Panc1 (cell line): ENCODE measurements around the gene PBX1. TPM values are rescaled to one million over a fixed set of nuclear protein-coding genes. Genes with fewer than 3 reads are reported as not detected.

Experiments used
- ATAC-seq: fragments of 200-7000 bp; cut with Tn5 transposase; 2 replicates; pipeline ENCODE4 v1.9.1; 2020; ENCODE audit warnings: mild to moderate bottlenecking, moderate library complexity
- BruUV-seq: library from RNA; stranded (reverse); fragments of 400-500 nt; replicated peaks from 2 replicates; lab custom pipeline; 2021; lab: Mats Ljungman, UMichigan
- CTCF ChIA-PET: fragments of 300-600 bp; sonication (Branson Sonifier 250); formaldehyde crosslinking; loops from one replicate; lab custom pipeline; 2022; ENCODE audit warnings: antibody characterized with exemption; lab: Charles Lee
- POLR2A ChIA-PET: fragments of 300-600 bp; sonication (Branson Sonifier 250); formaldehyde crosslinking; loops from one replicate; lab custom pipeline; 2022; ENCODE audit warnings: antibody characterized with exemption; lab: Charles Lee
- DNase-seq: peaks from one replicate; pipeline ENCODE4 v3.0.0-alpha.2; 2010; ENCODE audit warnings: low read depth, low spot score
- H3K27ac ChIP-seq: 2 replicates; pipeline ENCODE4 v1.5.1; 2011; ENCODE audit warnings: mild to moderate bottlenecking, low read length, inconsistent platforms
- H3K27me3 ChIP-seq: fragments of 200-500 bp; sonication (Bioruptor generic); 2 replicates; pipeline ENCODE4 v1.6.0; 2014; ENCODE audit warnings: low read length, inconsistent platforms; ENCODE audit not compliant: control insufficient read depth, insufficient read depth
- H3K36me3 ChIP-seq: fragments of 200-500 bp; sonication (Bioruptor generic); 2 replicates; pipeline ENCODE4 v1.5.1; 2014; ENCODE audit warnings: inconsistent platforms, mild to moderate bottlenecking, low read length, moderate library complexity; ENCODE audit not compliant: control insufficient read depth, insufficient read depth
- H3K4me1 ChIP-seq: 2 replicates; pipeline ENCODE4 v1.5.1; 2011; ENCODE audit warnings: inconsistent platforms, mild to moderate bottlenecking, low read length, moderate library complexity; ENCODE audit not compliant: control insufficient read depth, insufficient read depth
- H3K4me3 ChIP-seq, 2 experiments: 2 replicates each; pipeline ENCODE4 v1.5.1; 2011 to 2012; ENCODE audit warnings: low read depth in 2 of 2, low read length in 2 of 2, mild to moderate bottlenecking in 2 of 2, inconsistent platforms in 1 of 2, moderate library complexity in 1 of 2
- H3K9me3 ChIP-seq: fragments of 200-500 bp; sonication (Bioruptor generic); 2 replicates; pipeline ENCODE4 v1.5.1; 2014; ENCODE audit warnings: low read depth, mild to moderate bottlenecking, inconsistent platforms, low read length, moderate library complexity; ENCODE audit not compliant: control insufficient read depth, insufficient read depth
- CTCF ChIP-seq: fragments of 450-650 bp; IDR thresholded peaks from 2 replicates; pipeline ENCODE4 v1.5.1; 2017; ENCODE audit warnings: mild to moderate bottlenecking
- POLR2AphosphoS5 ChIP-seq: IDR thresholded peaks from 2 replicates; pipeline ENCODE4 v1.6.1; 2012; ENCODE audit warnings: mild to moderate bottlenecking, low read depth, low read length, moderate library complexity
- SIN3A ChIP-seq: IDR thresholded peaks from 2 replicates; pipeline ENCODE4 v1.6.1; 2012; ENCODE audit warnings: low read depth, mild to moderate bottlenecking, low read length, moderate library complexity, borderline replicate concordance; ENCODE audit not compliant: insufficient read depth
- TCF7L2 ChIP-seq: IDR thresholded peaks from 2 replicates; pipeline ENCODE4 v1.6.1; 2011; ENCODE audit warnings: mild to moderate bottlenecking, low read depth, low read length, inconsistent platforms
- in situ Hi-C: cut with HindIII; loops from 2 replicates; pipeline ENCODE4 v1.10.0; 2016; ENCODE audit warnings: low sequenced_read_pairs, low pct_unique_long_range_greater_than_20kb
- intact Hi-C: fragments of 100-400 bp; cut with micrococcal nuclease; formaldehyde crosslinking; loops from one replicate; pipeline ENCODE4 v1.10.0; 2022; ENCODE audit not compliant: unreplicated experiment
- total RNA-seq: library from RNA; stranded (reverse); gene quantifications from one replicate; pipeline ENCODE4 v1.2.1, GENCODE V29; 2021; ENCODE audit not compliant: unreplicated experiment
- TF ChIP-seq, protein P1 (sequence below), 2 experiments: IDR thresholded peaks; 2 replicates each; pipeline ENCODE4 v1.6.1; 2011 to 2012; ENCODE audit warnings: low read depth in 2 of 2, control low read depth in 1 of 2, low read length in 1 of 2, mild to moderate bottlenecking in 1 of 2, moderate library complexity in 1 of 2; ENCODE audit not compliant: insufficient read depth in 1 of 2

The PBX1 gene
- total RNA-seq, 1 experiment from 2014 or later: 2.0 TPM

GRCh38 chr1:164694505-164694904, 135.5 kb downstream of the PBX1 start:
- in situ Hi-C loops: no loop called here

DNA sequence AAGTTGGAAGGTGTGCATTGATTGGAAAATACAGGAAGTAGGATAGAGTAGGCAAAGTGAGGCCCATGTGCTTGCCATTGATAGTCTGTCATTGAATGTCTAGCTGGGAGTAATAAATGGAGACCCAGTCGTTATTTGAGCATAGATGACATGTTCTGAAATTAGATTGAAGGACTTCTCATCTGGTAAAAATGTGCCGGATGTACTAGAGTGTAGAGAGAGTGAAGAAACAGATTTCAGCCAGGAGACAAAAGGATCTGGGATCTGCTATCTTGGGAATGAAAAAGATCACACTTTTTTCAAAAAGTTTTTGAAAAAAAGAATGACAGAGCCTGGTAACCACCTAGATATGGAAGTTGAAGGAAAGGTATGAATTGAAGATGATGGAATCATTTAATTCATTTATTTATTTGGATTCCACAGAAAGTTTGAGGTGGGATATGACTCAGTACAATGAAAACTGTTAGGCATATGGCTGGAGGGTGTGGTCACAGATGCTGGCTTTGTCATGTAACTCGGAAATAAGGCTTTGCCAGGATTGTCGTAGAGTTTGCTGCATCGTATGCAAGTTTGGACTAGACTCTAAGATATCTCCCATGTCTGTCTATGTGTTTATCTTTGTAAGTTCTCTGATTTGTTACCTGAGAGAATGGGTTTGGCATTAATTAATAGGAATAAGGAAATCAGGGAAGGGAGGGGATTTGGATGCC, 137.1 kb downstream of the PBX1 start:
- Histone ChIP-seq H3K4me1 (no peaks in the 10 kb centered on the region), H3K4me3 (no peak overlapping the region), H3K27ac (no peak overlapping the region), H3K36me3 (no peaks in the 10 kb centered on the region), H3K27me3 (no peaks in the 10 kb centered on the region), H3K9me3 (no peaks in the 10 kb centered on the region)
- TF ChIP-seq TCF7L2 (no peak), POLR2AphosphoS5 (no peak), SIN3A (no peak), CTCF (no peak)
- TF ChIP-seq, protein P1, sequence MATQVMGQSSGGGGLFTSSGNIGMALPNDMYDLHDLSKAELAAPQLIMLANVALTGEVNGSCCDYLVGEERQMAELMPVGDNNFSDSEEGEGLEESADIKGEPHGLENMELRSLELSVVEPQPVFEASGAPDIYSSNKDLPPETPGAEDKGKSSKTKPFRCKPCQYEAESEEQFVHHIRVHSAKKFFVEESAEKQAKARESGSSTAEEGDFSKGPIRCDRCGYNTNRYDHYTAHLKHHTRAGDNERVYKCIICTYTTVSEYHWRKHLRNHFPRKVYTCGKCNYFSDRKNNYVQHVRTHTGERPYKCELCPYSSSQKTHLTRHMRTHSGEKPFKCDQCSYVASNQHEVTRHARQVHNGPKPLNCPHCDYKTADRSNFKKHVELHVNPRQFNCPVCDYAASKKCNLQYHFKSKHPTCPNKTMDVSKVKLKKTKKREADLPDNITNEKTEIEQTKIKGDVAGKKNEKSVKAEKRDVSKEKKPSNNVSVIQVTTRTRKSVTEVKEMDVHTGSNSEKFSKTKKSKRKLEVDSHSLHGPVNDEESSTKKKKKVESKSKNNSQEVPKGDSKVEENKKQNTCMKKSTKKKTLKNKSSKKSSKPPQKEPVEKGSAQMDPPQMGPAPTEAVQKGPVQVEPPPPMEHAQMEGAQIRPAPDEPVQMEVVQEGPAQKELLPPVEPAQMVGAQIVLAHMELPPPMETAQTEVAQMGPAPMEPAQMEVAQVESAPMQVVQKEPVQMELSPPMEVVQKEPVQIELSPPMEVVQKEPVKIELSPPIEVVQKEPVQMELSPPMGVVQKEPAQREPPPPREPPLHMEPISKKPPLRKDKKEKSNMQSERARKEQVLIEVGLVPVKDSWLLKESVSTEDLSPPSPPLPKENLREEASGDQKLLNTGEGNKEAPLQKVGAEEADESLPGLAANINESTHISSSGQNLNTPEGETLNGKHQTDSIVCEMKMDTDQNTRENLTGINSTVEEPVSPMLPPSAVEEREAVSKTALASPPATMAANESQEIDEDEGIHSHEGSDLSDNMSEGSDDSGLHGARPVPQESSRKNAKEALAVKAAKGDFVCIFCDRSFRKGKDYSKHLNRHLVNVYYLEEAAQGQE (IDR thresholded peaks at IDR 0.05; ENCODE audit: insufficient read depth in 1 of 2, low read depth in 2 of 2, low read length in 1 of 2): no peak
- ChIA-PET CTCF (no interaction called here), POLR2A (no interaction called here)
- BruUV-seq: no TSS peak
- DNase-seq (no peak), ATAC-seq (no peak)
- intact Hi-C loops (no loop called here), in situ Hi-C loops (no loop called here)

More at GRCh38 chr1:164694505-164694904, 135.5 kb downstream of the PBX1 start:
- Histone ChIP-seq H3K36me3 (no peaks in the 10 kb centered on the region), H3K4me1 (no peaks in the 10 kb centered on the region), H3K4me3 (no peak overlapping the region), H3K27me3 (no peaks in the 10 kb centered on the region), H3K9me3 (no peaks in the 10 kb centered on the region), H3K27ac (no peak overlapping the region)
- BruUV-seq: no TSS peak
- ChIA-PET CTCF (no interaction called here), POLR2A (no interaction called here)
- intact Hi-C loops: no loop called here
- TF ChIP-seq, protein P1 (IDR thresholded peaks at IDR 0.05; ENCODE audit: insufficient read depth in 1 of 2, low read depth in 2 of 2, low read length in 1 of 2): no peak
- TF ChIP-seq SIN3A: no peak
- no peak for TF ChIP-seq TCF7L2
- ATAC-seq: no peak
- DNase-seq: no peak
